Measurements from ENCODE around the gene FAM120A.

The FAM120A gene

GRCh38 chr9:93435386-93435785 lies 16.1 kb upstream of the FAM120A start:
- TF ChIP-seq TAF1 (IDR thresholded peaks at IDR 0.05; ENCODE audit: borderline replicate concordance, insufficient read depth, low read length) (no peak), FOXP2 (optimal IDR thresholded peaks at IDR 0.05; ENCODE audit: borderline replicate concordance, extremely low read depth, extremely low read length, insufficient read depth) (no peak), SIN3A (IDR thresholded peaks at IDR 0.05; ENCODE audit: borderline replicate concordance, insufficient read depth, low read length) (no peak), POLR2AphosphoS5 (IDR thresholded peaks at IDR 0.05; ENCODE audit: low read depth, low read length) (no peak), REST (IDR thresholded peaks at IDR 0.05; ENCODE audit: insufficient read depth in 1 of 2, low read depth in 2 of 2, low read length in 2 of 2) (no peak)

- TF ChIP-seq TAF1 (IDR thresholded peaks at IDR 0.05; ENCODE audit: borderline replicate concordance, insufficient read depth, low read length) (no peak), FOXP2 (optimal IDR thresholded peaks at IDR 0.05; ENCODE audit: borderline replicate concordance, extremely low read depth, extremely low read length, insufficient read depth) (no peak), POLR2AphosphoS5 (IDR thresholded peaks at IDR 0.05; ENCODE audit: low read depth, low read length) (no peak)
Measured at GRCh38 chr9:93436218-93436617, 15.3 kb upstream of the FAM120A start.

GRCh38 chr9:93436655-93437407 lies 14.7 kb upstream of the FAM120A start:
- TF ChIP-seq SIN3A (IDR thresholded peaks at IDR 0.05; ENCODE audit: borderline replicate concordance, insufficient read depth, low read length): no peak
- no peak for TF ChIP-seq POLR2AphosphoS5 (IDR thresholded peaks at IDR 0.05; ENCODE audit: low read depth, low read length)
- no peak for TF ChIP-seq REST (IDR thresholded peaks at IDR 0.05; ENCODE audit: insufficient read depth in 1 of 2, low read depth in 2 of 2, low read length in 2 of 2)
- TF ChIP-seq TAF1 (IDR thresholded peaks at IDR 0.05; ENCODE audit: borderline replicate concordance, insufficient read depth, low read length): no peak
- no peak for TF ChIP-seq FOXP2 (optimal IDR thresholded peaks at IDR 0.05; ENCODE audit: borderline replicate concordance, extremely low read depth, extremely low read length, insufficient read depth)

- no peak for TF ChIP-seq FOXP2 (optimal IDR thresholded peaks at IDR 0.05; ENCODE audit: borderline replicate concordance, extremely low read depth, extremely low read length, insufficient read depth)
- TF ChIP-seq TAF1 (IDR thresholded peaks at IDR 0.05; ENCODE audit: borderline replicate concordance, insufficient read depth, low read length): no peak
- TF ChIP-seq REST (IDR thresholded peaks at IDR 0.05; ENCODE audit: insufficient read depth in 1 of 2, low read depth in 2 of 2, low read length in 2 of 2): no peak
- no peak for TF ChIP-seq POLR2AphosphoS5 (IDR thresholded peaks at IDR 0.05; ENCODE audit: low read depth, low read length)
- no peak for TF ChIP-seq SIN3A (IDR thresholded peaks at IDR 0.05; ENCODE audit: borderline replicate concordance, insufficient read depth, low read length)
Measured at GRCh38 chr9:93437996-93438395, 13.5 kb upstream of the FAM120A start.

- TF ChIP-seq TAF1 (IDR thresholded peaks at IDR 0.05; ENCODE audit: borderline replicate concordance, insufficient read depth, low read length) (no peak), FOXP2 (optimal IDR thresholded peaks at IDR 0.05; ENCODE audit: borderline replicate concordance, extremely low read depth, extremely low read length, insufficient read depth) (no peak), REST (IDR thresholded peaks at IDR 0.05; ENCODE audit: insufficient read depth in 1 of 2, low read depth in 2 of 2, low read length in 2 of 2) (no peak), POLR2AphosphoS5 (IDR thresholded peaks at IDR 0.05; ENCODE audit: low read depth, low read length) (no peak), SIN3A (IDR thresholded peaks at IDR 0.05; ENCODE audit: borderline replicate concordance, insufficient read depth, low read length) (no peak)
Measured at GRCh38 chr9:93440896-93441580, 10.4 kb upstream of the FAM120A start.

Data from PFSK-1 (cell line).